ENCODE measurements around the gene PLA1A. TPM values are rescaled to one million over a fixed set of nuclear protein-coding genes. Genes with fewer than 3 reads are reported as not detected.
A peak's percentile ranks its signal among the peaks of the same experiment; 100 is the strongest.

PLA1A gene
- total and polyA plus RNA-seq, 2 of the 4 experiments (the other 2 are of a cell fraction): not detected

DNA sequence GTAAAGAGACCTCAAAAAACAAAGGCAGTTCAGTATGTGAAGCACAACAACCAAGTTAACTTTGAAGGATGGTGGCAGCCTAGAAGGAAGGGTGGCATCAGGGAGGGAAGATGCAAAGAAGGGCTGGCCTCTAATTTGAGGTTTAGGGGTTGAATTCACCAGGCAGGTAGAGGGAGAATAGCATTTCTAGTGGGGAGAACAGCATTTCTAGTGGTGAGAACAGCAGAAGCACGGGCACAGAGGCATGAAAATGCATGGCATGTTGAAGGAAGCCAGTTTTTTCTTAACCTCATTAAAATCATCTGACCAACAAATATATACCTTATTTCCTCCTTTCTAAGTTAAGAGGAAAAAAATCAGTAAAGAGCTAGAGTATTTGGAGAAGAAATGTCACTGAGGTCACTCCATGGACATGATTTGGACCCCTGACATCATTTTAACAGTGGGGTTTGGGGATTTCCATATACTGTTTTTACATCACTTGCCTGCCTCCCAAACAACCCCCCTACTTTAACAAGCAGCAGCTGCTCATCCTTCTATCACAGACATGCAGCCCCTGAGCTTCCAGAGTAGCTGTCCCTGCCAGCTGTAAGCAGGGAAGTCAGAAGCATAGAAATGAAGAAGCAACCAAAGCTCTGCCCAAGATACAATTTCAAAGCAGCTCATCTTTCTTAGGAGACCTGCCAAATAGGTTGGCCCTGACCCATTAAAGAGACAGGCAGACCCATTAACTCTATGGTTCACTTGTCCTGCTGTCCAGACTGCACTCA lies 65.1 kb downstream of the PLA1A start:
- Histone ChIP-seq H2BK15ac (ENCODE audit: low read depth, low read length) (no peak overlapping the region), H4K91ac (ENCODE audit: insufficient read depth, low read depth, low read length) (no peak overlapping the region), H3K14ac (replicated peaks; ENCODE audit: low read depth, low read length) (no peak overlapping the region), H3K4me3 (ENCODE audit: insufficient read depth, low read depth, low read length) (no peak overlapping the region), H3K27me3 (ENCODE audit: control insufficient read depth, insufficient read depth, low read length) (no peaks in the 10 kb centered on the region), H2AK9ac (replicated peaks; ENCODE audit: low read depth, low read length, poor library complexity) (no peak overlapping the region), H3K9me1 (ENCODE audit: insufficient read depth, low read length) (no peaks in the 10 kb centered on the region), H3K4me1 (ENCODE audit: control insufficient read depth, insufficient read depth, low read length) (peaks cover 2% of the 10 kb centered on the region; the same call in 1 of the 2 replicates), H2BK5ac (ENCODE audit: low read depth, low read length, poor library complexity, severe bottlenecking) (no peak overlapping the region), H3K18ac (ENCODE audit: low read depth, low read length) (no peak overlapping the region; the same call in 1 of the 2 replicates), H4K20me1 (ENCODE audit: insufficient read depth, low read length) (no peaks in the 10 kb centered on the region), H3K23ac (ENCODE audit: low read depth, low read length) (no peak overlapping the region), H3K79me1 (ENCODE audit: low read depth in 1 of 2, low read length in 2 of 2) (no peaks in the 10 kb centered on the region), H3K36me3 (ENCODE audit: control insufficient read depth, insufficient read depth, low read length) (no peaks in the 10 kb centered on the region), H2AK5ac (ENCODE audit: low read depth, low read length) (no peak overlapping the region), H3K9ac (ENCODE audit: low read depth, low read length) (no peak overlapping the region), H3K27ac (ENCODE audit: insufficient read depth, low read length) (no peak overlapping the region), H2BK20ac (ENCODE audit: low read depth, low read length) (no peak overlapping the region), H3K4me2 (ENCODE audit: low read depth, low read length) (no peak overlapping the region), H3K9me3 (ENCODE audit: control insufficient read depth, insufficient read depth, low read length) (no peaks in the 10 kb centered on the region), H4K8ac (ENCODE audit: low read depth in 2 of 2, low read length in 2 of 2) (no peak overlapping the region), H2AFZ (replicated peaks; ENCODE audit: low read length, poor library complexity) (no peak overlapping the region), H4K5ac (ENCODE audit: low read depth, low read length) (no peak overlapping the region; the same call in 1 of the 2 replicates), H3K56ac (ENCODE audit: extremely low read depth, insufficient read depth, low read length) (no peak overlapping the region), H3K4ac (ENCODE audit: low read depth, low read length) (no peak overlapping the region), H2BK120ac (ENCODE audit: low read depth, low read length) (no peak overlapping the region)
- intact Hi-C loops (cut with micrococcal nuclease) (no loop called here), in situ Hi-C loops (cut with MboI; ENCODE audit: low sequenced_read_pairs) (no loop called here), dilution Hi-C loops (cut with HindIII; ENCODE audit: low sequenced_read_pairs, unreplicated experiment) (no loop called here)
- CTCF ChIA-PET: no interaction called here
- DNase-seq (peak; percentile 49), ATAC-seq (ENCODE audit: low read depth) (peak; percentile 78)
- no CpG with 5 or more reads among the region's 1 CpG for WGBS, 2 experiments (ENCODE audit: extremely low coverage in 2 of 2, insufficient read length in 1 of 2)
- no TSS peak for BruUV-seq (replicated peaks)
- TF ChIP-seq CEBPB (IDR thresholded peaks at IDR 0.05; ENCODE audit: low read depth, low read length): no peak
- TF ChIP-seq CHD1 (IDR thresholded peaks at IDR 0.05; ENCODE audit: low read depth, low read length): no peak
- no peak for TF ChIP-seq MAZ (IDR thresholded peaks at IDR 0.05; ENCODE audit: borderline replicate concordance, low read depth, low read length)
- POLR2A ChIA-PET (ENCODE audit: unreplicated experiment): no interaction called here

Measured in IMR-90 (cell line).